Panc1 (cell line): ENCODE results near the gene TNFAIP6. TPM values are rescaled to one million over a fixed set of nuclear protein-coding genes. Genes with fewer than 3 reads are reported as not detected.

Source experiments
- ATAC-seq: fragments of 200-7000 bp; cut with Tn5 transposase; 2 replicates; pipeline ENCODE4 v1.9.1; 2020; ENCODE audit warnings: mild to moderate bottlenecking, moderate library complexity
- BruUV-seq: library from RNA; stranded (reverse); fragments of 400-500 nt; replicated peaks from 2 replicates; lab custom pipeline; 2021; lab: Mats Ljungman, UMichigan
- CTCF ChIA-PET: fragments of 300-600 bp; sonication (Branson Sonifier 250); formaldehyde crosslinking; loops from one replicate; lab custom pipeline; 2022; ENCODE audit warnings: antibody characterized with exemption; lab: Charles Lee
- POLR2A ChIA-PET: fragments of 300-600 bp; sonication (Branson Sonifier 250); formaldehyde crosslinking; loops from one replicate; lab custom pipeline; 2022; ENCODE audit warnings: antibody characterized with exemption; lab: Charles Lee
- DNase-seq: peaks from one replicate; pipeline ENCODE4 v3.0.0-alpha.2; 2010; ENCODE audit warnings: low read depth, low spot score
- H3K27ac ChIP-seq: 2 replicates; pipeline ENCODE4 v1.5.1; 2011; ENCODE audit warnings: mild to moderate bottlenecking, low read length, inconsistent platforms
- H3K27me3 ChIP-seq: fragments of 200-500 bp; sonication (Bioruptor generic); 2 replicates; pipeline ENCODE4 v1.6.0; 2014; ENCODE audit warnings: low read length, inconsistent platforms; ENCODE audit not compliant: control insufficient read depth, insufficient read depth
- H3K36me3 ChIP-seq: fragments of 200-500 bp; sonication (Bioruptor generic); 2 replicates; pipeline ENCODE4 v1.5.1; 2014; ENCODE audit warnings: inconsistent platforms, mild to moderate bottlenecking, low read length, moderate library complexity; ENCODE audit not compliant: control insufficient read depth, insufficient read depth
- H3K4me1 ChIP-seq: 2 replicates; pipeline ENCODE4 v1.5.1; 2011; ENCODE audit warnings: inconsistent platforms, mild to moderate bottlenecking, low read length, moderate library complexity; ENCODE audit not compliant: control insufficient read depth, insufficient read depth
- H3K4me3 ChIP-seq, 2 experiments: 2 replicates each; pipeline ENCODE4 v1.5.1; 2011 to 2012; ENCODE audit warnings: low read depth in 2 of 2, low read length in 2 of 2, mild to moderate bottlenecking in 2 of 2, inconsistent platforms in 1 of 2, moderate library complexity in 1 of 2
- H3K9me3 ChIP-seq: fragments of 200-500 bp; sonication (Bioruptor generic); 2 replicates; pipeline ENCODE4 v1.5.1; 2014; ENCODE audit warnings: low read depth, mild to moderate bottlenecking, inconsistent platforms, low read length, moderate library complexity; ENCODE audit not compliant: control insufficient read depth, insufficient read depth
- CTCF ChIP-seq: fragments of 450-650 bp; IDR thresholded peaks from 2 replicates; pipeline ENCODE4 v1.5.1; 2017; ENCODE audit warnings: mild to moderate bottlenecking
- POLR2AphosphoS5 ChIP-seq: IDR thresholded peaks from 2 replicates; pipeline ENCODE4 v1.6.1; 2012; ENCODE audit warnings: mild to moderate bottlenecking, low read depth, low read length, moderate library complexity
- REST ChIP-seq, 2 experiments: IDR thresholded peaks; 2 replicates each; pipeline ENCODE4 v1.6.1; 2011 to 2012; ENCODE audit warnings: low read depth in 2 of 2, control low read depth in 1 of 2, low read length in 1 of 2, mild to moderate bottlenecking in 1 of 2, moderate library complexity in 1 of 2; ENCODE audit not compliant: insufficient read depth in 1 of 2
- SIN3A ChIP-seq: IDR thresholded peaks from 2 replicates; pipeline ENCODE4 v1.6.1; 2012; ENCODE audit warnings: low read depth, mild to moderate bottlenecking, low read length, moderate library complexity, borderline replicate concordance; ENCODE audit not compliant: insufficient read depth
- TCF7L2 ChIP-seq: IDR thresholded peaks from 2 replicates; pipeline ENCODE4 v1.6.1; 2011; ENCODE audit warnings: mild to moderate bottlenecking, low read depth, low read length, inconsistent platforms
- in situ Hi-C: cut with HindIII; loops from 2 replicates; pipeline ENCODE4 v1.10.0; 2016; ENCODE audit warnings: low sequenced_read_pairs, low pct_unique_long_range_greater_than_20kb
- intact Hi-C: fragments of 100-400 bp; cut with micrococcal nuclease; formaldehyde crosslinking; loops from one replicate; pipeline ENCODE4 v1.10.0; 2022; ENCODE audit not compliant: unreplicated experiment
- total RNA-seq: library from RNA; stranded (reverse); gene quantifications from one replicate; pipeline ENCODE4 v1.2.1, GENCODE V29; 2021; ENCODE audit not compliant: unreplicated experiment

Gene TNFAIP6
- total RNA-seq, 1 experiment from 2014 or later: not detected

- BruUV-seq: no TSS peak
- intact Hi-C loops: no loop called here
- in situ Hi-C loops: no loop called here
- ATAC-seq (no peak), DNase-seq (no peak)
- ChIA-PET CTCF (no interaction called here), POLR2A (no interaction called here)
- TF ChIP-seq CTCF (no peak), REST (IDR thresholded peaks at IDR 0.05; ENCODE audit: insufficient read depth in 1 of 2, low read depth in 2 of 2, low read length in 1 of 2) (no peak), TCF7L2 (no peak), POLR2AphosphoS5 (no peak), SIN3A (no peak)
- Histone ChIP-seq H3K36me3 (no peaks in the 10 kb centered on the region), H3K27me3 (no peaks in the 10 kb centered on the region), H3K4me3 (no peak overlapping the region), H3K27ac (no peak overlapping the region), H3K9me3 (no peaks in the 10 kb centered on the region), H3K4me1 (no peaks in the 10 kb centered on the region)
Measured at GRCh38 chr2:151344906-151345305, 12.5 kb upstream of the TNFAIP6 start.

- H3K36me3 ChIP-seq: no peaks in the 10 kb centered on the region
- BruUV-seq: no TSS peak
- no peaks in the 10 kb centered on the region for H3K4me1 ChIP-seq
- POLR2A ChIA-PET: no interaction called here
- no peaks in the 10 kb centered on the region for H3K27me3 ChIP-seq
- ATAC-seq (no peak), DNase-seq (no peak)
- CTCF ChIA-PET: no interaction called here
- in situ Hi-C loops: no loop called here
- intact Hi-C loops: no loop called here
- H3K27ac ChIP-seq: no peak overlapping the region
- H3K9me3 ChIP-seq: no peaks in the 10 kb centered on the region
- no peak overlapping the region for H3K4me3 ChIP-seq
- TF ChIP-seq TCF7L2 (no peak), REST (IDR thresholded peaks at IDR 0.05; ENCODE audit: insufficient read depth in 1 of 2, low read depth in 2 of 2, low read length in 1 of 2) (no peak), CTCF (no peak), SIN3A (no peak), POLR2AphosphoS5 (no peak)
Measured at GRCh38 chr2:151347294-151347693, 10.1 kb upstream of the TNFAIP6 start.
